ENCODE results near the gene RNF19B.

The RNF19B gene

GRCh38 chr1:32967888-32968568 lies 3.4 kb upstream of the RNF19B start:
- peak; percentile 75 for DNase-seq (ENCODE audit: low read depth)

- no peak for DNase-seq (ENCODE audit: low read depth)
Measured at GRCh38 chr1:32966900-32967299, 2.3 kb upstream of the RNF19B start.

- no peak for DNase-seq (ENCODE audit: low read depth)
Measured at GRCh38 chr1:32965251-32965747, 690 bp upstream of the RNF19B start.

- peak; percentile 66 for DNase-seq (ENCODE audit: low read depth)
Measured at GRCh38 chr1:32963746-32964460, 706 bp downstream of the RNF19B start.

- DNase-seq (ENCODE audit: low read depth): peak; percentile 47
Measured at GRCh38 chr1:32962248-32962896, 2.2 kb downstream of the RNF19B start.

GRCh38 chr1:32960819-32961355 lies 3.7 kb downstream of the RNF19B start:
- DNase-seq (ENCODE audit: low read depth): no peak

- DNase-seq (ENCODE audit: low read depth): no peak
Measured at GRCh38 chr1:32960342-32960741, 4.3 kb downstream of the RNF19B start.

GRCh38 chr1:32958827-32959226 lies 5.8 kb downstream of the RNF19B start:
- no peak for DNase-seq (ENCODE audit: low read depth)

GRCh38 chr1:32957017-32957416 lies 7.6 kb downstream of the RNF19B start:
- DNase-seq (ENCODE audit: low read depth): no peak

- DNase-seq (ENCODE audit: low read depth): no peak
Measured at GRCh38 chr1:32954168-32954567, 10.4 kb downstream of the RNF19B start.

GRCh38 chr1:32953495-32953894 lies 11.1 kb downstream of the RNF19B start:
- DNase-seq (ENCODE audit: low read depth): peak; percentile 68

GRCh38 chr1:32949519-32949918 lies 15.1 kb downstream of the RNF19B start:
- DNase-seq (ENCODE audit: low read depth): no peak

GRCh38 chr1:32948905-32949304 lies 15.7 kb downstream of the RNF19B start:
- no peak for DNase-seq (ENCODE audit: low read depth)

GRCh38 chr1:32948390-32948722 lies 16.3 kb downstream of the RNF19B start:
- DNase-seq (ENCODE audit: low read depth): peak; percentile 6

GRCh38 chr1:32947669-32948389 lies 16.8 kb downstream of the RNF19B start:
- DNase-seq (ENCODE audit: low read depth): no peak

GRCh38 chr1:32946413-32946812 lies 18.2 kb downstream of the RNF19B start:
- DNase-seq (ENCODE audit: low read depth): no peak

- DNase-seq (ENCODE audit: low read depth): no peak
Measured at GRCh38 chr1:32944180-32944579, 20.4 kb downstream of the RNF19B start.

- peak; percentile 88 for DNase-seq (ENCODE audit: low read depth)
Measured at GRCh38 chr1:32939655-32940371, 24.8 kb downstream of the RNF19B start.

- DNase-seq (ENCODE audit: low read depth): no peak
Measured at GRCh38 chr1:32937061-32937460, 27.5 kb downstream of the RNF19B start.

GRCh38 chr1:32934535-32934934 lies 30.1 kb downstream of the RNF19B start:
- no peak for DNase-seq (ENCODE audit: low read depth)

- DNase-seq (ENCODE audit: low read depth): peak; percentile 77
Measured at GRCh38 chr1:32933742-32934322, 30.8 kb downstream of the RNF19B start.

All from EH (cell line).